Measurements from ENCODE around the gene STK32B.

DNA sequence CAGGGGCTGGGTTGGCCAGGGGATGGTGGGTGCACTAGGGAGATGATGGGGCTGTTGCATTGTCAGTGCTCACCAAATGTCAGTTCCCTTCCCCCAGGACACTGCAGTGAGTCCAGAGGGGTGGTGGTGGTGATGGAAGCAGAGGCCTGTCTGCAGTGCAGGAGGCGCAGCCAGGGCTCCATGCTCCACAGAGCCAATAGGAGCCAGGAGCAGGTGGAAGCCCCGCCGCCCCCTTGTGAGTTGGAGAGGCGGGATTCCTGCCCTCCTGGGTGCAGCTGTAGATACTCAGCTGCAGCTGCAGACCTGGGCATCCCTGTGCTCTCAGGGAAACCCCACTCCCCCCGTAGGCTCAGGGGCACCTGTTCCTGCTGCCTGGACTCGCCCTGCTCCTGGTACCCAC lies 372.4 kb downstream of the STK32B start:
- TF ChIP-seq GATA2 (IDR thresholded peaks at IDR 0.05; ENCODE audit: low read depth, low read length) (no peak), GATA3 (IDR thresholded peaks at IDR 0.05; ENCODE audit: low read depth, low read length) (no peak)

Measured in SH-SY5Y (cell line).